ENCODE measurements around the gene DOK4.

DNA sequence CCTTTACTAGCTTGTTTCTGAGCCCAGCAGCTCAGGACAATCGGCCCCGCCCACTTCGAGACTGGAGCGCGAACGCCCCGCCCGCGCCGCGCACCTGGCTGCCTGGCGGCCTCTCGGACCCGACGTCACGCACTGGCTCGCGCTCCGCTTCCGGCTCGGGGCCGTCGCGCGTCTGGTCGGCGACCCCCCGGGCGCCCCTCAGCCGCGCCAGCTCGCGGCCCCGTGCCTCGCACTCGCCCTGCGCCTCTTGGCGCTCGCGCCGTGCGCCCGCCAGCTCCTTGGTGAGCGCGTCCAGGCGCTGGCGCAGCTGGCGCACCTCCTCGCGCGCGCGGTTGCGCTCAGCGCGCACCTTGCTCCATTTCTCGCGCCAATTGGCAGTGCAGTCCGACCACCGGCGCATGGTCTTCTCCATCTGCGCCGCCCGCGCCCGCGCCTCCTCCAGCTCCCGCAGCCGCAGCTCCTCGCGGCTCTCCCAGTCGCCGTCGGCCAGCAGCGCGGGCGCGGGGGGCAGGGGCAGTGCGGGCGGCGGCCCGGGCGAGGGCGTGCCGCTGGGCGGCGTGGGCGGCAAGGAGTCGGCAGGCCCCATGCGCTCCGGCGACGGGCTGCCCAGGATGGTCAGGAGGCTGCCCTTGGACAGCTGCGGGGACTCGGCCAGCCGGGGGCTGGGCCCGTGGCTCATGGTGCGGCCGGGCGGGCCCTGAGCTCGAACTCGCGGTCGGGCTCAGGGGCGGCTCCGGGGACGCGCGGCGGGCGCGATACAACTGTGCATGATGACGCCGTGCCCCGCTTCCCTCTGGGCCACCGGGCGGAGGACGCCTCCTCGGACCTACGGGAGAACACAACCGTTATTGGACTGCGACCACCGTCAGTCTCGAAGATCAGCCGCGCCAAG, 42.5 kb upstream of the DOK4 start:
- TF ChIP-seq, protein P1, sequence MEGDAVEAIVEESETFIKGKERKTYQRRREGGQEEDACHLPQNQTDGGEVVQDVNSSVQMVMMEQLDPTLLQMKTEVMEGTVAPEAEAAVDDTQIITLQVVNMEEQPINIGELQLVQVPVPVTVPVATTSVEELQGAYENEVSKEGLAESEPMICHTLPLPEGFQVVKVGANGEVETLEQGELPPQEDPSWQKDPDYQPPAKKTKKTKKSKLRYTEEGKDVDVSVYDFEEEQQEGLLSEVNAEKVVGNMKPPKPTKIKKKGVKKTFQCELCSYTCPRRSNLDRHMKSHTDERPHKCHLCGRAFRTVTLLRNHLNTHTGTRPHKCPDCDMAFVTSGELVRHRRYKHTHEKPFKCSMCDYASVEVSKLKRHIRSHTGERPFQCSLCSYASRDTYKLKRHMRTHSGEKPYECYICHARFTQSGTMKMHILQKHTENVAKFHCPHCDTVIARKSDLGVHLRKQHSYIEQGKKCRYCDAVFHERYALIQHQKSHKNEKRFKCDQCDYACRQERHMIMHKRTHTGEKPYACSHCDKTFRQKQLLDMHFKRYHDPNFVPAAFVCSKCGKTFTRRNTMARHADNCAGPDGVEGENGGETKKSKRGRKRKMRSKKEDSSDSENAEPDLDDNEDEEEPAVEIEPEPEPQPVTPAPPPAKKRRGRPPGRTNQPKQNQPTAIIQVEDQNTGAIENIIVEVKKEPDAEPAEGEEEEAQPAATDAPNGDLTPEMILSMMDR (IDR thresholded peaks at IDR 0.05; ENCODE audit: low read depth, low read length, poor library complexity, severe bottlenecking): no peak
- no peak for TF ChIP-seq EZH2phosphoT487 (IDR thresholded peaks at IDR 0.05; ENCODE audit: borderline replicate concordance, low read length)

Measured in DOHH2 (cell line).